HG03064 (cell line): ENCODE data around the gene LSMEM2.

Experiments used
- ATAC-seq: cut with Tn5 transposase; IDR thresholded peaks from one replicate; pipeline ENCODE4 v1.9.1; 2021; ENCODE audit warnings: low read depth; ENCODE audit not compliant: unreplicated experiment

LSMEM2 gene

DNA sequence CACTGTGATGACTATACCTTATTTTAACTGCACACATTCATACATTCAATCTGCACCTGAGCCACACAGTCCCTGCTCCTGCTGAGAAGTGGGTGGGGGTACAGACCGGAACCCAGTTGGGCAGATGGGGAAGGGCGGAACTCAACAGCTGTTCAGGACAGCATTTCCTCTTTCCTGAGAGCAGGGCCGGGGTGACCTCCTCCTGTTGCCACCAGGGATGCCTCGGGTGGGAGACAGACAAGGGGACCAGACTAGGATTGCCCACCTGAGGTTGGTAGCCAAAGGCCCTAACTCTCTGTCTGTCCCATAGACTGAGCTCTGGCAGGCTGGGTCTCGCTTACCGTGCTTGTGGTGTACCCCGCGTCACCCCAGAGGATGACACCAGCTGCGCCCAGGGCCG lies 39.7 kb downstream of the LSMEM2 start:
- no peak for ATAC-seq

DNA sequence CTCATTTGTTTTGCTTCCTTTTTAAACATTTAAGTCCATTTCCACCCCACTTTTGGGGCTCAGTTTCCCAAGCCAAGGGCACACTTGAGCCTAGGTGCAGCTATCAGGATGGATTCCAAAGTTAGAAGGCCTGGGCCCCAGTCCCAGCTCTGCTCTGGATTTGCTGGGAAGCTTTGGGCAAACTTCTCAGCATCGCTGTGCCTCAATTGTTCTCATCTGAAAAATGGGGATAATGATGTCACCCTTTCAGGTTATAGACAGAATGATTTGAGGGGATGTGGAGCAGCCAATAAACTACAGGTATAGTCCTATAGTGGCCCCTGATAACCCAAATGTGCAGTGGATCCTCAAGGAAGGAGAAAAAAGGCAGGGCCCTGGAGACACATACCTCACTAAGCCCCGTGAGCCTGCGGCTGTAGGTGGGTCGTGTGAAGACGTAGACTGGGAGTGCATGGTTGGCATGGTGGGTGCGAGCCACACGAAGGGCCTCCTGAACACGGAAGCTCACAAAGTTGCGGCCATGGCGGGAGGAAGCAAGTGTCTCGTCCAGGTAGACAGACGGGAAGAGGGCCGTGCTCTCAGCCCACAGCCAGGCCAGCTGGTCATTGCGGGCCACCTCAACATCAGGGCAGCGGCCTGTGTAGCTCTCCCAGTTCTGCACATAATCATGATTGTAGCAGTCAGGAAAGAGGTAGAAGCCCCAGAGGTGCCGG lies 40.5 kb downstream of the LSMEM2 start:
- no peak for ATAC-seq

DNA sequence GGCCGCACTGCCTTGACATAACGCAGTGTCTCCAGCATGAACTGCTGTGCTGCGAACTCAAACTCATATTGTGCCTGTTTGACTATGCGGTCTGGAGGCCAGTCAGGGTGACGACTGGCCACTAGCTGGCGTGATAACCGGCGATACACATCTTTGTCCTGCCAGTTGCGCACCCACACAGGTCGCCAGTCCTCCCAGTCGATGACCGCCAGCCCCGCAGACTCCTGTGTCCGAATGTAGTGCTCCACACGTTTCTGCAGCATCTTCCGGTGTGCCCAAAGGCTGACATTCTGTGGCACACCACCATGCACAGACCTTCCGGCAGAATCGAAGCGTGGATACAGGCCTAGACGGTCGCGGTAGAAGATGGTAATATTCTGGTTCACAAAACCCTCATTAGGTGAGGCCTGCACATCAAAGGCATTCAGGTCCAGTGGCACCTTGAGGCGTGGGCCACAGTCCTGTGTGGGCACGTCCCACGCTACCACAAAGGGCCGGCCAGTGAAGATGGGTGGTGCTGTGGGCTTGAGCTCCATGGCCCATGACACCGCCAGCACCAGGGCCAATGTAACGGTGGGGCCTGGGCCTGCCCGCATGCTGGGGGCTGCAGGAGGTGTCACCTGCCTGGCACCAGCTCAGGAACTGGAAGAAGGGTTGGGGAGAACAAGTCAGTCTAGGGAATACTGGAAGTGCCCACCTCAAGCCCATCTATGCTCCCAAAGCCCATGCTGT lies 41.2 kb downstream of the LSMEM2 start:
- no peak for ATAC-seq

DNA sequence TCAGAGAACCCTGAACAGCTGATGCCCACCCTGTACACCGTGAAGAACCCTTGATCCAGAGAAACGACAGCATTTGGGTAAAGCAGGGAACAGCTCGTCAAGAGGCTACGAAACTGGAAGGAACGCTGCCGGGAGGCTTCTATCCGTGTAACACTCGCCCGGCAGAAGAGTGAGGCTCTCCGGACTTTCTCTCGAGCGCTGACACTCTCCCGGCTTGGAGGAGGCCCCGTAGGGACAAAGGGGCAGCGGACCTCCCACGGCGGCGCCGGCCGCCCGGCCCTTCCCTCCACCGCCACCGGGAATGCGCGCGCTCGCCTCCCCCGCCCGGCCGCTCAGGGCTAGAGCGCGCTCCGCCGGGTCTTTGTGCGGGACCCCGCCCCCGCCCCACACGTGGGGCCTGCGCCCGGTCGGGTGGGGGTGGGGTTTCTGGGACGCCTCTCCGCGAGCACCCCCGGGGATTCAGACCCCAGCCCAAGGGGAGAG lies 42.0 kb downstream of the LSMEM2 start:
- ATAC-seq = peak; percentile 48

DNA sequence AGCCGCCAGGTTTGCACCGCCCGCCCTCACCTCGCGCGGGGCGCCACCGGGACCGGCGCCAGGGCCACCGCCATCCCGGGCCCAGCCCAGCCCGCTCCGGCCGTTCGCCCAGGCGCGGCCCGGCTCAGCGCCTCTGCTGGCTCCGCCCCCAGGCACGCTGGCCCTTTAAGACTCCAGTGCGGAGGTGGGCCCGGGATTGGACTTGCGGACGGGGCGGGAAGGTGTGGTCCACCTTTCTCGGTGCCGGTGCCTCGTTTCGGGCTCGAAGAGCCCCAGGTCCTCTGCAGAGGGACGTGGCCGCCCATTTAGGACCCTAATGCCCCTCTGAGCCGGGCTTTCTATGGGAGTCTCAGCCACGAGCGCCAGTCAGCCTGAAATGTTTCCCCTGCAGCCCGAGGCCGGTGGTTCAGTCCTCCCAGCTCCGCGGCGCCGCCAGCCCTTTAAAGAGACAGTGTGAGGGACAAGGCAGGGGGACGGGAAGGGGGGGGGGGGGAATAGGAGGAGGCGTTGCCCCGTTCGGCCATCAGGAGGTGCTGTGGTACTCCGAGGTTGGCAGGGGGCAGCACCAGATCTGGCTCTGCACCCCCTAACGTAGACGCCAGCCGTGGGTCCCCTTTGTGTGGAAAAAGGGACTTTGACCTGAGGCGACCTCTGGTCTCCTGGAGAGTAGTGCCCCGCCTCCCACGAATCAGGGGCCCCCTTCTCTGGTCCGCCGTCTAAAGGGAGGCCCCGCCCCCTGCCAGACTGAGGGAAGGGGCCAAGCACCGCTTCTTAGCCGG lies 42.6 kb downstream of the LSMEM2 start:
- ATAC-seq = peak; percentile 79

DNA sequence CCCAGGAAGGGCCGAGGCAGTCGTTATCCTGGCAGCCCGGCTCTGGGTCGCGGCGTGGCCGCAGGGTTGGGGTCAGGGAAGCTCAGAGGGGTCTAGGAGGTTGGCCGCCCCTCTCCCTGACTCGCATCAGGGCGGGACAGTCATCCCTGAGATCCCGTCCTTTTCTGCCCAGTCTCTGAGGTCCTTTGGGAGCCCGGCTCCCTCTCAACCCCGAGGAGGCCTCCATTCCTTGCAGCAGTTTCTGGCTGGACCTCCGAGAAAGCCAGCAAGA lies 43.2 kb downstream of the LSMEM2 start:
- ATAC-seq = no peak

DNA sequence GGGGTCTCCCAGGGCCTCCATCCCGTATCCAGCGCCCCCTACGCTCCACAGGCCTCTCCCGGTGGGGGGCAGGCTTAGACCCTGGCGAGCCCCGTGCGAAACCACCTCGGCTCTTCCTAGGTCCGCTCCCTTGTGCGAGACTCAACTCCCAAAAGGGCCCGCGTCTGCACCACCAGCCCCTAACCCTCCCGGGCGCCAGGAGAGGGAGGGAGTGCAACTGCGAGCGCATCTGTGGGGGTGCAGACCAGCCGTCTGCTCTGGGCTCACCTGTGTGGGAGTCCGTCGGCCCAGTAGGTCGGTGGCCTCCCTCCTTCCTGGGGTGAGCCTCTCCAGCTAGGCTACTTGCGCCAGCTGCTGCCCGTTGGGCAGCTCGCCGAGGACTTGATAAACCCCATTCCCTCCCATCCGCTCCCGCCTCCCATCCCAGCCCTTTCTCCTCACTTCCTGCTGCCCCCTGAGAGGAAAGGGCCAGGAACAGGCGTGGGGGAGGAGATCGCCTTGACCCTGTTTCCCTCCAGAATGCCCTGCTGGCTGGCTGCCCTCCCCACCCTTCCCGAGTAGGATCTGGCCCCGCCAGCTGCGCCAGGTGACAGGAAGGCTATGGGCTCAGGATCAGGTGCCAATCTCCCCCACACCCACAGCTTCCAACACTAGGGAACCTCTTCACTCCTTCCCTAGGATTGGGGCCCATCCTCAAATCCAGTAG lies 43.7 kb downstream of the LSMEM2 start, which contains the start of gene HYAL2:
TSS of gene HYAL2 (minus strand) at position 360 of the 706 bp plus-strand sequence. CDS start 2,256 bp downstream, outside the sequence.
- no peak for ATAC-seq

DNA sequence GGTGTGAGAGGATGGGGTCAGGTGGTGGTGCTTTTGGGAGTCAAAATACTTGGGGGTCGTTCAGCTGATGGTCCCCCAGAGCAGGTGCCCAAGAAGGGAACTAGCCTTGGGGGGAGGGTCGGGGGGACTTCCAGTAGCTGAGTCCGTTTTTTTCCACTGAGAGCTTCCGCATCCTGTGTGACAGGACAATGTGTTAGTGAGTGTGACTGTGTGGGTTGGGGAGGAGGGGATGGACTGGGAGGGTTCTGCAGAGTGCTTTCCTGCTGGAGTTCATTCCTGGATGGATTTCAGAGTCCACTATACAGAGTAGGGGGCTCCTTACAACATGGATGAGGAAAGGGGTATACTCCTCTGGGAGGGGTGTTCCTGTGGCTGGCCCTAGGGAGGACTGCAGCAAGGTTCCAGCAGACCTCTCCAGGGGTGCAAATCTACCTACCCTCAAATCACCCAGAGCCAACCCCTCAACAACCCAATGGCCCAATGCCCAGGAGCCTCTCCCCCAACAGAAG lies 44.3 kb downstream of the LSMEM2 start:
- no peak for ATAC-seq

DNA sequence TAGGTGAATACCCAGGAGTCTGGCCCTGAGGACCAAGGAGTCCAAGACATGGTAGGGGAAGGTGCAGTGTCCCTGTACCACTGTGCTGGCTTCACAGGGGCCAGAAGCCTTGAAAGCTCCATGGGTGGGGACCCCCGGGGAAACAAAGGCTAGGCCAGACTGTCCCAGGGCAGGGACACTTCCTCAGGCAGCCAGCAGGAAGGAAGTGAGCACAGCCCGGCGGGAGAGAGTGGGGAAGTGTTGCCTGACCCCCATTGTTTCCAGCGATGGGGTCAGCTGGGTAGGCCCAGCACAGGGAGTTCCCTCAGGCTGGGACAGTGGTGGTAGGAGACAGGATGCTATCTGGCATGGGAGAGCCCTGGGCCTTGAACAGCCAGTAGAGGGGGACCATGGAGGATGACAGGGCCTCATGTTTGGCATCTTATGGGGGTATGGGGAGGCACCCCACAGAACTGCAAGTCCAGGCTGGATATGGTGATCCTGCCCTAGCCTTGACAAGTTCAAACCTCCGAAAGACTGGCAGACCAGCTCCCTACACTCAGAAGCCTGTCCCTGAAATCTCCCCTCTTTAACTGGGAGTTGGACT lies 44.8 kb downstream of the LSMEM2 start:
- no peak for ATAC-seq

DNA sequence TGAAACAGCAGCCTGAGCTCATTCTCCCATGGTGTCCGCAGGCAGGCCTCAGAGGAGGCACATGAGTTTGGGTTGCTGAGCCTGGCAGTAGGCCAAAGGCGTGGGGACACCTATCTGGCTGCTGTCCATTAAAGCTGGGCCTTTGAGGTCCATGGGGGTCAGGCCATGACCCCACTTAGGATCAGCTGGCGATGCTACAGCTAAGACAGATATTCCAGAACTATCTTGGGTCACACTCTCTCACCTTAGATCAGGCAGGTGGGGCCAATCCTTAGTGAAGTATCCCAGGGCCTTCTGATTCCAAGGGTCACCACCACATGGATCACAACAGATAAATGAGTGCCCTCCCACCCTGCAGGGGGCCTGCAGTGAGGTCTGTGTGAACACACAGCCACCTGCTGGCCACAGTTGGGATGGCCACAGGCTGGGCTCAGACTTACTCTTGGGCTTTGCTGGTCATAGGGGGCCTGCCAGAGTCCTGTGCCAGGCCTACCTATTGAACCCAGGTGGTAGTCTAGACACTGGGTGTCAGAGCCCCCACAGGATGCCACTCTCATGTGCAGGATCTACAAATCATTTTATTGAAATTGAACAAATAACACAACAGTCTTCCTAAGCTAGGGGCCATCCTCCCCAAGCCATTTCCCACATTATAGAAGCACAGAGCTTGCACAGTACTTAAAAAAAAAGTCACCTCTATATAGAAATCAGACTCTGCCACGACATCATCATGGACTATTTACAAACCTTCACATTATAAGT lies 45.6 kb downstream of the LSMEM2 start:
- ATAC-seq = no peak

DNA sequence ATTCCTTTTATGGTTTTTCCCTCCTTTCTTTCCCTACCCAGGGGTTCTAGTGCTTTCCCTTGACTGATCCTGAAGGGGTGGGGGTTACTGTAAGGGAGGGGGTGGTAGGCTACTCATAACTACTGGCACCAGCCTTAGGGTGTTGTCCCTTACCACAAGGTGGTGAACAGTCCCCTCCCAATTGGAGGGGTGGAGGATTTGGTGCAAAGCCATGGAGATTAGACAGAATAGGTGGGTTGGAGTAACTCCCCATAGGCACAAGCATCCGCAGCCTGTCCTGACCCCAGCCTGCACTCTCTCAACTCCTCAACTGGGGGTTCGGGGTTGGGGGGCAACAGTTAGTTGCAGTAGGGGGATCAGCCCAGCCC lies 46.2 kb downstream of the LSMEM2 start:
- ATAC-seq = no peak

DNA sequence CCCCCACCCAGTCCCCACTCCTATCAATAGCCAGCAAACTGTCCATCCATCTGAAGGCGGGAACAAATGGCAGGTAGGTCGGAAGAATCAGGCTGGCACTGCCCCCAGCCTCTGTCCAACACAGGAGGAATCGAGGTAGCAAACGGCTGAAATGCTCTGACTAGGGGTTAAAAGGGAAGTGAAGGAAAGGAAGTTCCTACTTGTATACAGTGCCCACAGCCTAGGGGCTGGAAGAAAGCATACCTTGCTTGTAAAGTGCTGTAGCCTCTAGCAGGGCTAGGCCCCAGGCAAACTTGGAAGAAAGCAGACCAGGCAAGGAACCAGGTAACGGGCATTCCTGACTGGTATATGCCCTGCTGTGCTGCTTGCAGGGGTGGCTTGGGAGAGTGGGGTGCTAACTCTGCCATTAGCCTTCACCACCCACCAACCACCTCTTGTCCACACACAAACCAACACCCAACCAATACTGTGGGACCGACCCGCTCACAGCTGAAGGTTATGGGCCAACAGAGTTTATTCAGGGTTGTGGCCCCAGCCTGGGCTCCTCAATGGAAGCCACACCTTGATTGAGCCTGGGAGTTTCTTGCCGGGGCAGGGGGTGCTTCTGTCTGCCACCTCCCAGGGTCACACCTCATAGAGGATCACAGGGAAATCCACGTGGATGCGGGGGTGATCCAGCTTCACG lies 46.8 kb downstream of the LSMEM2 start:
- ATAC-seq = no peak

DNA sequence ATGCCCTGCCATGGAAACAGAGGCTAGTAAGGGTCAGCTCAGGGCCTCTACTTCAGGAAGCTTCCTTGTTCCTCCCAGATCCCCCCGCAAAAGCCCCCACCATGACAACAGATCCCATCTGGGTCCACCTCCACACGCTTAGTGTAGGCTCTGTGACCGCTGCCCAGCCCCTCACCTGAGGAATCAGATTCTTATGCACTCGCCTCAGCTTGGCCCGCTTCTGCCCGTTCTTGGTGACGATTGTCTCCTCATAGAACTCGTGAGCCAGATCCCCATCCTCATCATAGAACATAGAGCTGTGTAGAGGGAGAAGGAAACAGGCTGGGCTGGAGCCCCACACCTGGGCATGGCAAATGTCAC lies 47.3 kb downstream of the LSMEM2 start:
- no peak for ATAC-seq

DNA sequence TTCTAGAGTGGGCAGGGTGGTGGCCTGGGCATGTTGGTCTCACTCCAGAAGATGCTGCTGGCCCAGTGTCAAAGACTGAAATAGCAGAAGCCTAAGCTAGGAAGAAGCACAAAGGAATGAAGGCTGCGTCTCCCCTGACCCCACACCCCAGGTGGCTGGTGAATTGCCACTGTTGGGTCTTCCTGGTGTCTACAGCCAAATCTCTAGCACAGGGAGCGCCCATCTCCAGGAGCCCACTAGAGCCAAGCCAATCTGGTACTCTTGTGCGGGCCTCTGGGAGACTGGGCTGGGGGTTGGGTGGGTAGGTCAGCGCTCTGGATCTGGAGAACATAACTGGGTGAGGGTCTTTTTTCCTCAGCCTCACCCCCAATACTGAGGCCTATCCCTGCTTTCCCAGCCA lies 48.2 kb downstream of the LSMEM2 start:
- no peak for ATAC-seq

DNA sequence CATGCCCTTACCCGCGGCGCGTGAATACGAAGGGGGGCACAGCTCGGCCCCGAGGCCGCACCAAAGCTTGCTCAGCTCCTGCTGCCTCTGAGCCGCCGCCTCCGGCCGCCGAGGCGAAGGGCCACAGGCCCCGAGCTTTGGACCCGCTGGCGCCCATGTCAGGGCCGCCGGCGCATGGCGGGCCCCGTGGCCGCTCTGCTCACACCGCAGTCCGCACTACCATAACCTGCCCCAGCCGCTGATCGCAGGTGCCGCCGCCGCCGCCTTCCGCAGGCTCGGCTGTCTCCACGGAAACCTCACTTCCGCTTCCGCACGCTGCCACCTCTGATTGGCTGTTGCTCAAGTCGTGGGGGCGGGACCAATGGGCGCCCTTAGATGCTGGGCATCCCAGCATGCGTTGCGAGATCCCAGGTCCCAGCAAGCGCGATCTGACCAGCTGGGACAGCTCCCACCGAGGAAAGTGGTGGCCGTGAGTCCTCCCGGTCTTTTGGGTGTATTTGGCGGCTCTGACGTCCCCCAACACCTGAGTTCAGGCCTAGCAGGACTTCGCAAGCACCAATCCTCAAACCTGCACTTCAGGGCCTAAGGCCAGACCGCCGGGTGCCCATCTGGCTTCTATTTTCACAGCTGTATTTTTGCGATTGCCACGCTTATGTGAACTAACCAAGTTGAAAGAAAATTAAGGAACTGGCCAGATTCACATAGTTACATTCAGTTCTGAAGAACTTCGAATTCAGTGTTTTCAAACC lies 49.2 kb downstream of the LSMEM2 start, which contains the start of gene TUSC2:
TSS of gene TUSC2 (minus strand) at position 281 of the 749 bp plus-strand sequence. CDS start at position 157, 124 bp downstream.
- ATAC-seq = peak; percentile 64

DNA sequence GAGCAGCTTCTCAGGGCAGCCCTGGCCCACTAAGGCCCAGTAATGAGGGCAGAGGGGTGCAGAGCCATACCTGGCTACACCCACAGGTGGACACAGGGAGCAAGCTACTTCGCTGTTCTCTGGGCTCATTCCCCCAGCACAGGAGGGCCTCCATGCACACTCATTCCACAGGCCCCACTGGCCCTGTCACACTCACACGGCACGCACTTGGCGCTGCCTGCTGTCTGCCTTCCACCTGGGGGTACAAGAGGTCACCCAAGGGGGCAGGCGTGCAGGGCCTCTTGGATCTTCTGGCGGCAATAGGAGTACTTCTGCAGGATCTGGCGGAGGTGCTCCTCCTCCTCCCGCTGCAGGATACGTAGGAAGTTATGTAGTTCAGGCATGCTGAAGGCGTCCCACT lies 51.4 kb downstream of the LSMEM2 start:
- no peak for ATAC-seq

DNA sequence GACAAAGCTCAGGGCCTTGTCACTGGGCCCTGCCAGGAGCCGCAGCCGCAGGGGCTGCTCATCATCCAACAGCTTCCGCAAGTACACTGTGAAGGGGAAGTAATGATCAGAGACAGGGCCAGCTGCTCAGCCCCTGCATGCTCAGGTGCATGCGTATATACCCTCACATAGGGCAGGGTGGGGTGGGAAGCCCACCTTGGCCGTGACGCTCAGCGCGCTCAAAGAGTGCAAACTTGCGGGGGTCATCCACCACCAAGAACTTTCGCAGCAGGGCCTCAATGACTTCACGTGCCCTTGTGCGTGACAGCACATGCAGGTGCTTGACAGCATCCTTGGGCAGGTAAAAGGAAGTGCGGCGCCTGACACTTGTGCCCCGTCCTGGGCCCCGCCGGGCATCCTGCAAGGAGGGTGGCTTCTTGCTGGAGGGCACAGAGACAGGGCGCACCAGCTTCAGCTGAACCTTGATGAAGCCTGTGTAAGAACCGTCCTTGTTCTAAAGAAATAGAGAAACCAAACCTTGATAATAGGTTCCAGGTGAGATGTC lies 52.5 kb downstream of the LSMEM2 start:
- ATAC-seq = no peak

DNA sequence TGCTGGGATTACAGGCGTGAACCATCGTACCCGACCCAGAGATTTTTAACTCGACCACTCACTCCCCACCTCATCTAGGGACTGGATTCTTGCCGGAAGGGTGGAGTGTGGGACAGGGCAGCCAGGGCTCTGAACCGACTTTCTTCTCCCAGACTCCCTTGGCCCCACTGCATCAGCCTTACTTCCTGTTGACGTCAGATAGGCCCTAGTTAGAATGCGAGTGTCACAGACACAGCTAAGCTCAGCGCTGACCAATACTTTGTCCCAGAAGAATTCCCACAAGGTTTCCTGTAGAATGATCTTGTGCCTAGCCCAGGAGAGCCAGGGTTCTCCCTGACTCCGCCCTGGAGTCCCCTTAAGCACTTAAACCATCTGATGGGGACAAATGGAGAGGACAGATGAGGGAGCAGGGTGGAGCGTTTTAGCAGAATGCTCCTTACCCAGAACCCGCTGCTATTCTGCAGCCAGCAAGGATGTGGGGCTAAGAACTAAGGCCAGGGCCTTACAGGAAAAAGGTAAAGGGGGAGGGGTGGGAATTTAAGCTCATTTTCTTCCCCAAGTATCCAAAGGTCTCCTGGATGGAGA lies 54.9 kb downstream of the LSMEM2 start:
- ATAC-seq = no peak
